Osteoblast (primary cell): ENCODE measurements around the gene TP73. TPM values are rescaled to one million over a fixed set of nuclear protein-coding genes. Genes with fewer than 3 reads are reported as not detected.

Source experiments
- DNase-seq: peaks from one replicate; pipeline ENCODE4 v3.0.0; 2011; ENCODE audit warnings: low spot score, mixed read lengths; ENCODE audit not compliant: insufficient read length; ENCODE audit errors: missing footprints
- H2AFZ ChIP-seq: 2 replicates; pipeline ENCODE4 v1.6.0; 2011; ENCODE audit warnings: mild to moderate bottlenecking, low read length
- H3K27ac ChIP-seq: 2 replicates; pipeline ENCODE4 v1.5.1; 2011; ENCODE audit warnings: mild to moderate bottlenecking, low read depth, low read length, moderate library complexity
- H3K27me3 ChIP-seq: 2 replicates; pipeline ENCODE4 v1.6.0; 2012; ENCODE audit warnings: mild to moderate bottlenecking, control low read depth, inconsistent platforms, low read length, moderate library complexity; ENCODE audit not compliant: insufficient read depth
- H3K36me3 ChIP-seq: 2 replicates; pipeline ENCODE4 v1.5.1; 2011; ENCODE audit warnings: mild to moderate bottlenecking, low read length, control low read depth, moderate library complexity; ENCODE audit not compliant: insufficient read depth
- H3K4me1 ChIP-seq: 2 replicates; pipeline ENCODE4 v1.5.1; 2011; ENCODE audit warnings: mild to moderate bottlenecking, low read length, control low read depth, moderate library complexity; ENCODE audit not compliant: insufficient read depth
- H3K4me2 ChIP-seq: 2 replicates; pipeline ENCODE4 v1.6.0; 2011; ENCODE audit warnings: mild to moderate bottlenecking, low read length; ENCODE audit not compliant: insufficient read depth
- H3K4me3 ChIP-seq: fragments of 200-600 bp; sonication (generic); 3 replicates; pipeline ENCODE4 v1.5.1; 2012; ENCODE audit warnings: mild to moderate bottlenecking, low read length, inconsistent platforms; ENCODE audit not compliant: insufficient read depth
- H3K79me2 ChIP-seq: 2 replicates; pipeline ENCODE4 v1.6.0; 2012; ENCODE audit warnings: mild to moderate bottlenecking, low read length, control low read depth, inconsistent platforms; ENCODE audit not compliant: insufficient read depth
- H3K9me3 ChIP-seq: 2 replicates; pipeline ENCODE4 v1.5.1; 2011; ENCODE audit warnings: low read depth, low read length, control low read depth
- H4K20me1 ChIP-seq: 2 replicates; pipeline ENCODE4 v1.6.0; 2012; ENCODE audit warnings: mild to moderate bottlenecking, low read length, control low read depth; ENCODE audit not compliant: insufficient read depth
- CTCF ChIP-seq: IDR thresholded peaks from 2 replicates; pipeline ENCODE4 v1.5.1; 2011; ENCODE audit warnings: mild to moderate bottlenecking, low read depth, low read length, moderate library complexity; ENCODE audit errors: extremely low read depth
- total RNA-seq: library from RNA; depleted of rRNA; stranded (reverse); fragments of >200 nt; gene quantifications from 2 replicates; pipeline ENCODE4 v1.2.3, GENCODE V29; 2012

Gene TP73
- total RNA-seq, 1 donor, result not detected

- Histone ChIP-seq H3K4me3 (no peak overlapping the region), H3K36me3 (no peaks in the 10 kb centered on the region), H3K27me3 (no peaks in the 10 kb centered on the region), H3K79me2 (no peaks in the 10 kb centered on the region), H4K20me1 (no peaks in the 10 kb centered on the region), H3K9me3 (no peaks in the 10 kb centered on the region), H3K27ac (no peak overlapping the region), H2AFZ (no peak overlapping the region), H3K4me1 (no peaks in the 10 kb centered on the region), H3K4me2 (no peak overlapping the region)
- no peak for TF ChIP-seq CTCF
- no peak for DNase-seq
These were observed 21.2 kb downstream of the TP73 start for GRCh38 chr1:3673381-3674099.

- Histone ChIP-seq H3K27ac (no peak overlapping the region), H2AFZ (no peak overlapping the region), H3K27me3 (no peaks in the 10 kb centered on the region), H3K4me3 (no peak overlapping the region), H4K20me1 (no peaks in the 10 kb centered on the region), H3K36me3 (no peaks in the 10 kb centered on the region), H3K4me2 (no peak overlapping the region), H3K9me3 (no peaks in the 10 kb centered on the region), H3K79me2 (no peaks in the 10 kb centered on the region), H3K4me1 (no peaks in the 10 kb centered on the region)
- TF ChIP-seq CTCF, result no peak
- DNase-seq, result no peak
These were observed 22.1 kb downstream of the TP73 start for GRCh38 chr1:3674100-3675094.

- no peak for TF ChIP-seq CTCF
- H3K9me3 ChIP-seq, result no peaks in the 10 kb centered on the region
- DNase-seq, result no peak
- no peak overlapping the region for H2AFZ ChIP-seq
- no peak overlapping the region for H3K4me2 ChIP-seq
- no peaks in the 10 kb centered on the region for H3K4me1 ChIP-seq
- no peak overlapping the region for H3K4me3 ChIP-seq
- no peak overlapping the region for H3K27ac ChIP-seq
- H3K27me3 ChIP-seq, result no peaks in the 10 kb centered on the region
- no peaks in the 10 kb centered on the region for H4K20me1 ChIP-seq
- H3K79me2 ChIP-seq, result no peaks in the 10 kb centered on the region
- H3K36me3 ChIP-seq, result no peaks in the 10 kb centered on the region
These were observed 23.1 kb downstream of the TP73 start for GRCh38 chr1:3675436-3675835.
